Hepatic stellate cell (primary cell): ENCODE results near the gene THYN1.
"Not testable (repeated sequence)": the region's sequence is repeated elsewhere in the genome, so short reads cannot be mapped to it uniquely, and the experiment has no call there.

Source experiments
- DNase-seq: peaks from one replicate; pipeline ENCODE4 v3.0.0; 2011; ENCODE audit warnings: low spot score

Gene THYN1

DNA sequence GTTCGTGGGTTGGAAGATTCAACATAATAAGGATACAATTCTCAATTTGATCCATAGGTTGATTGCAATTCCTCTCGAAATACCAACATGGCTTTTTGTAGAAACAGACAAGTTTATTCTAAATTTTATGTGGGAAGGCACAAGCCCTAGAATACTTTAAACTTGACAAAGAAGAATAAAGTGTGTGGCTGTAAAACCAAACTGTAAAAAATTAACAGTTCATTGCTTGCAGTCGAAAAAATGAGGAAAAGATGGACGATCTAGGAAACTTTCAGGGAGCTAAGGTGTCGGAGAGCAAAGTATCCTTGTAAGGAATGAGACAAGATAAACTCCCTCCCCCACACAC lies 22.0 kb upstream of the THYN1 start:
- no peak for DNase-seq

DNA sequence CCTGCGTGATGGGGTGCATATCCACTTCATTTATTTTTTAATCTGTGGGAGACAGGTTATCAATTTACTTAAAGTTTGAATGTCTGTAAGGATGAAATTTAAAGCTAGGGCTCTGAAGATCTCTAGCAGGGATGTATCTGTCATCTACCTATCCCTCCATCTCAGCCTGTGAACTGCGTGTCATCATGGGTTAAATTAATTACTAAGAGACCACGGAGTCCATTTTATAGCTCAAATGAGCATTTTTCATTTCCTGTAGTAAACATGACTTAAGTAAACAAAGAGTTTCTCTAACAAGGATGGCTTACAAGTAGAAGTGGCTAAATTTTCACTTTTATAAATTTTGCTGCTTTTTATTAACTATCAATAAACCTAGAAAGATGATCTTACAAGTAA lies 20.2 kb upstream of the THYN1 start:
- no peak for DNase-seq

DNA sequence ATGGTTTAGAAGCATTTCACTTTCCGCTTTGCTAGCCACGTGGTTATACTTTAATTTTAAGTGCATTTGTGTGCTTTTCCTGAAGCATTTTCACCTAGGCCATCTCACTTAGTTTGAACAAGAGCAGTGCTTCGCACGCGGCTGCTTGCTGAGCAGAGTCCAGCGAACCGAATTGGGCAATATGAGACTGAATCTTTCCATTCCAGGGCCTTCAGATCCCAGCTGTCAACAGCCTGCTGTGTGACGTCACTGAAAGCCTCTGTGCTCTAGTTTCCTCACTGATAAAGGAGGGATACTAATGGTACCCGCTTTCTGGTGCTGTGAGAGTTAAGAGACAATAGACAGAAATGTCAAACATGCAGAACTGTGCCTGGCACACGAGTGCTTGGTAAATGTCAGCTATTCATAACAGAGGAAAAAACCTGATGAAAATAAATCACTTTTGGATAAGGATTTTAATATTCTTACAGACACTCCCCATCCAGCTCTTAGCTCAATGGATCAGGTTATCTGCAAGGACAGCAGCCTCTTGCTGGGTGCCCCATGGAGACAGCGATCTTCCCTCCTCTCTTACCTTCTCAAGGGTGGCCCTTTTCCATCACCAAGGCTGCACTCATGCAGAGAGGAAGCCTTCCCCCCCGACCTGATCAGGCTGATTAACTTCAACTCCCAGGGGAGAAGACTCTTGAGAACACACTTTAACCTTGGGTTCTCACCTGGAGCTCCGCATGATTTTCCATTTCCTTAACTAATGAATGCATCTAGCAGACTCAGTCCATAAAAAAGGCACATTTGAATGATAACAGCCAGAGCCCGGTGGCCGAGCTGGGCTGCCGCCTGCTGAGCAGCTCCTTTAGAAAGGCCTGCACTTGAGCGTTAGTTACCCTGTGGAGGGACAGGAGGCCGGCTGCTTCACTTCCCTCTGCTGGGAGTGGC lies 19.5 kb upstream of the THYN1 start:
- DNase-seq, result peak; percentile 29

DNA sequence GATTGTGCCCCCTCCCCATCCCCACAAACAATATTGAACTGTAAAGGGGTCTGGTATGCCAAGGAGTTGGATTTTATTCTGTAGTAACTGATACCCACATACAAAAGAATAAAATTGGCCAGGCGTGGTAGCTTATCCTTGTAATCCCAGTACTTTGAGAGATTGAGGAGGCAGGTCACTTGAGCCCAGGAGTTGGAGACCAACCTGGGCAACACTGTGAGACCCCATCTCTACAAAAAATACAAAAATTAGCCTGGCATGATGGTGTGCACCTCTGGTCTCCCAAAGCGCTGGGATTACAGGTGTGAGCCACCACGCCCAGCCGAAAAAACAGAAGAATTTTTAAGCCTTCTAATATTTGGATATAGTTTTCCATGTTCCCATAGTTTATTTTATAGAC lies 18.8 kb upstream of the THYN1 start:
- DNase-seq, result no peak

- no peak for DNase-seq
Observed at GRCh38 chr11:134270250-134270714, 17.1 kb upstream of the THYN1 start.

DNA sequence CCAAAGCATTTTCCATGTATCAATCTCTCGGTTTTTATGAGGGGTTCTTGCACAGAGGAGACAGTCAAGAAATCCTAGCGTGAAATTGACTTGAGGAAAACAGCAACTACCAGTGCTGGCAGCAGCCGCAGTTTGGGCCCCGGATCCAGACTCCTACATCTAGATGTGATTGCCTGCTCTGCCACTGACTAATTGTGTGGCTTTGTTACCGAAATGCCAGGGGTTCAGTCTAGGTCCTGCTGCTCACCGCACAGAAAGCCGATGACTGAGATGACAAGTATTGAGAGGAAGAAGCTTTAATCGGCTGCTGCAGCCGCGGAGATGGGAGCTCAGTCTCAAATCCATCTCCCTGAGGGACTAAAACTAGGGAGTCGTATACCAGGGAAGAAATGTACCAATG lies 14.8 kb upstream of the THYN1 start:
- no peak for DNase-seq

- DNase-seq, result no peak
Observed at GRCh38 chr11:134267461-134267860, 14.3 kb upstream of the THYN1 start.

GRCh38 chr11:134266841-134267251 lies 13.7 kb upstream of the THYN1 start:
- DNase-seq, result peak; percentile 68

- no peak for DNase-seq
Observed at GRCh38 chr11:134266440-134266839, 13.3 kb upstream of the THYN1 start.

DNA sequence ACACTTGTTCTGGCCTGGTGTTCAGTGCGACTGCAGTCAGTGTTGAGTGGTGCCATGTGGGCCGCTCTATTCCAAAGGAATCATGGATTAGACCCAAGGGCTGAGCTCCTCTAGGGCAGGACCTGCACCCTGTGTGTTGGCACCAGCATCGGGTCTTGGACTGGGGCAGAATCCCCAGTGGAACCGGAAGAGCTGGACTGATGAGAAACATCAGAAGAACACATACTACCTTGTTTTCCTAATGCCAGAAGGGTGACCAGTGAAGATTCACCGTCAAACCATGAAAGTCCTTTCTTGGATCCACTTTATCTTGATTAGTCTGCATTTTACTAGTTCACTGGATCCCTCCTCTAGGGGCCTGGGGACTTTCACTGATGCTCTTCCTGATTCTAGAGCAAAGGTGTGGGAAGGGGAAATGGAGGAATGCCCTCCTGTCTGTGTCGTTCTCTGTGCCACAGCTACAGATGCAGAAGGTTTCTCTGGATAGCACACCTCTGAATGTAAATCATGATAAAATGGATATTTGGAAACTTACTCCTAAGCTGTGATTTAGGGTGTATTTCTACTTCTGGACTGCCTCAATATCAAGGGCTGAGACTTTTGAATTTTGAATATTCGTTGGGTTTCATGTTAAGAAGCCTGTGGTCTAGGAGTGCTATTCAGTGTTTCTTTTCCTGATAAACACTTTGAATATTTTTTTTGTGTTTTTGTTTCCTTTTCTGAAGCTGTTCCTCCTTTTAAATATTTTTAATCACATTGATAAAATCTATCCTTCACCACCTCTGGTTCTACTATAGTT lies 12.0 kb upstream of the THYN1 start:
- no peak for DNase-seq

GRCh38 chr11:134261626-134262488 lies 8.7 kb upstream of the THYN1 start:
- peak; percentile 46 for DNase-seq

DNA sequence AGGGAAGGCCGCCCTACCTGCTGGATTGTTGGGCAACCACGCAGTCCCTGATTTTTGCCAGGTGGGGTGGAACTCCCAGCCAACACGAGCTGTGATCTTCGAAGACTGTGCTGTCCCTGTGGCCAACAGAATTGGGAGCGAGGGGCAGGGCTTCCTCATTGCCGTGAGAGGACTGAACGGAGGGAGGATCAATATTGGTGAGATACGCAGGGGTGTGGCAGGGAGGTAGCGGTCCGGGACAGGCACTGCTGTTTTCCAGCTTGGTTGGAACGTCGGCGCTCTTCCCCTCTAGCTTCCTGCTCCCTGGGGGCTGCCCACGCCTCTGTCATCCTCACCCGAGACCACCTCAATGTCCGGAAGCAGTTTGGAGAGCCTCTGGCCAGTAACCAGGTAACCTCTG lies 7.8 kb upstream of the THYN1 start:
- DNase-seq, result no peak

DNA sequence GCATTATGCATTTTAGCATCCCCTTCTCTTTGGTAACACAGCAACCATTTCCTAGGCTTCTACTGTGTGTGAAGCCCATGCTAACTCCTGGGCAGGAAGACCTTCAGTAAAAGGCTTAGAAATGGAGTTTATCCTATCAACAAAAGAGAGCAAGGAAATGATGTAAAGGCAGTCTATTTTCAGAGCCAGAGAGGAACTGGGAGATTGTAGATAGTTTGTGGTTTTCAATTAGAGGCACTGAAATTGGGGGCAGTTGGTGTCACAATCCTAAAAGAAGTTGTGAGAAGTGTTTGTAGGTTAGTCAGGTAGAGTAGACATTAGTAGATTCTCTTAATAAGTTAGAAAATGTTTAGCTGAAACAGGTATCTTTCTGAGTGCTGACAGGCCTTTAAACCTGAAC lies 7.4 kb upstream of the THYN1 start:
- no peak for DNase-seq

GRCh38 chr11:134258577-134258976 lies 5.4 kb upstream of the THYN1 start:
- no peak for DNase-seq

GRCh38 chr11:134257101-134257500 lies 3.9 kb upstream of the THYN1 start:
- DNase-seq, result no peak

GRCh38 chr11:134255184-134255561 lies 2.0 kb upstream of the THYN1 start:
- DNase-seq, result not testable (repeated sequence)

DNA sequence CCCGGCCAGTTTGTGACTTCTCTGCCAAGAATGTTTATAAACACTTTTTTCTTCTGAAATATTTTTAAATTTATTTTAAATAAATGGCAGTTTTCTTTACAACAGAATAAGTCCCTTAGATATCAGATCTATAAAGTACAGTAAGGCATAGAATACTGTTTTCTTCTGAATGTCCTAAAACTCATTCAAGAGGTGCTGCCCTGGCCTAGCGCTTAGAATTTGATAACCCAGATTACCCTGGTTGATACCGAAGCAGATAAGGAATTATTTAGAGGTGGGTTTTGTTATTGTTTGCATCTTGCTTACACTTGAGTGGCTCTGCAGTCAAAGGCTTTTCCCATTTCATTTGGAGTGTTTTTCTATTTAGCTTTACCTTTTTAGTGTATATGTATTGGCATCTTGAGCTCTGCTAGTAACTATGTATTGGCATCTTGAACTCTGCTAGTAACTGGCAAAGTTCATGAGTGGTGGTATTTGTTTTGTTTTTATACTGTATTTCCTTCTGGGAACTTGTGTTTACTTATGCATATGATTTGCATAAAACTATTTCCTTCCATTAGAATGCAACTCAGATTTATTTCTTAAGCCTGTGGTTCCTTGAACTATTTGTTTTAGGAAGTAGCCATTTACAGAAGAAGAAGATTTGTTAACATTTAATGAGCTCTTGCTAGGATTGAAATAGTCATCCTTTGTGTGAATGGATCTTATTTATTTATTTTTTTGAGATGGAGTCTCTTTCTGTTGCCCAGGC lies 1.5 kb upstream of the THYN1 start:
- DNase-seq, result no peak

DNA sequence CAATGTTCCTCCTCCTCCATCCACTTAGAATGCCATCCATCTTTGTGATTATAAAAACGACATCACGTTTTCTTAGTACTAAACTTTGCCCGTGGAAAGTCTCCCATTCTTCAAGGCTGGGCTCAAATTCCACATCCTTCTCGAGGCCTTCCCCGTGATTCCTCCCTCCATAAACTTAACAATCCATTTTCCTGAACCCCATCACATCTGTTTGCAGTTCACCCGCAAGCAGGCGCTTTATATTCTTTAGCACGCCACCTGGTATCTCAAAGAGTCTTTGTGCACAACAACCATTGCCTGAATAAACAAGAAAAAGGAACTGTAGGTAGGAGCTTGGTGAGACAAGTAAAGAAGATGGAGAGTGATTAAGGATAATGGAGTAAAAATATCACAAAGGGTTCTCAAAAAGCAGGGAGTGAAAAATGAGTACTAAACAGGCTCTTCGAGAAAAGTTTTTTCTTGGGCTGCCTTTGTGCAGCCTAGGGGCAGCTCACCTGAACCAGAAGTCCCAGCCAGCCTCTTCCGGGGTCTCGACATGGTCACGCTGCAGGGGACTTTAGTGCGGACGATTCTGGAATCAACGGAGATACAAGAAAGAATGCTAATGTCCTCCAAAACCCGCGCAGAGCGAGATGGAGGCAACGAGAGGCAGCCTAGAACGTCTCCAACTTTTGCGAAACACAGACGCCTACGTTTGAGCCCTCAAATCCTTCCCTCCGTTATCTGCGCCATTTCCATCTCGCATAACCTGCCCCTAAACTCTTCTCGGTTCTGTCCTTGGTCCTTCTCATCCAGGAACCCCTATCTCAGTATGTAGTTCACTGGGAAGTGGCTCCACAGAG lies 585 bp downstream of the THYN1 start:
- peak; percentile 44 for DNase-seq

DNA sequence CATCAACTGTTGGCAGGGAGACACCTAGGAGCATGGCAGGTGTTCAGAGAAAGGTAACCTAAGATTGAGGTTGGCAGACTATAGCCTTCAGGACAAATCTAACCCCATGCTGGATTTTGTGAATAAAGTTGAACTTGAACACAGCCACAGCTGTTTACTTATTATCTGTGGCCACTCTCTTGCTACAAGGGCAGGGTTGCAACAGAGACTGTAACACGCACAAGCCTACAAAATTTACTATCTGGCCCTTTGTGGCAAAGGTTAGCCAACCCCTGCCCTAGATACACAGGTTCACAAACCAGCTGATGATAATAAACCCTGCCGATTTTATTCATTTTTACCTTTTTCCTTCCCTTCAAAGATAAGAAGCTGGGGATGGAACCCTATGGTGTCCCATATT lies 2.5 kb downstream of the THYN1 start:
- DNase-seq, result no peak

GRCh38 chr11:134250246-134250645 lies 2.9 kb downstream of the THYN1 start:
- DNase-seq, result no peak
